Renal pelvis (tissue), 4 donors: Measurements from ENCODE around the gene TBC1D12. TPM values are rescaled to one million over a fixed set of nuclear protein-coding genes. Genes with fewer than 3 reads are reported as not detected.
A peak's percentile ranks its signal among the peaks of the same experiment; 100 is the strongest.
"Not testable (repeated sequence)": the region's sequence is repeated elsewhere in the genome, so short reads cannot be mapped to it uniquely, and the experiment has no call there.

Source experiments
- DNase-seq: peaks from one replicate; pipeline ENCODE4 v3.0.0-alpha.2; 2013
- polyA plus RNA-seq, 3 donors: library from polyadenylated mRNA; unstranded; fragments of 120-200 nt; gene quantifications; one replicate each; pipeline ENCODE4 v1.2.1, GENCODE V29; 2013; ENCODE audit not compliant: insufficient read length in 3 of 3

The TBC1D12 gene
- polyA plus RNA-seq, 3 donors: 16.0 to 18.9 (median 18.6) TPM

GRCh38 chr10:94533027-94533426 is 130.7 kb downstream of the TBC1D12 start:
- no peak for DNase-seq

DNA sequence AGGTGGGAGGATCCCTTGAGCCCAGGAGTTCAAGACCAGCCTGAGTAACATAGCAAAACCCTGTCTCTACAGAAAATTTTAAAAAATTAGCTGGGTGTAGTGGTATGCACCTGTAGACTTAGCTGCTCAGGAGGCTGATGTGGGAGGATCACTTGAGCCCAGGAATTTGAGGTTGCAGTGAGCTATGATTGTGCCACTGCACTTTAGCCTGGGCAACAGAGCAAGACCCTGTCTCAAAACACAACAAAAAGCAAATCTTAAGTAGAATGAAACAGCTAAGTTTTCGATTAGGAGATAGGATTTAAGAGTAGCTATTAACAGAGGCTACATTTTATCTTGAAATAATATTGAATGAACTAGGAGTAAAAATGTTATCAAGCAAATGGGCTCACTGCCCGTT is 139.9 kb downstream of the TBC1D12 start:
- not testable (repeated sequence) for DNase-seq

DNA sequence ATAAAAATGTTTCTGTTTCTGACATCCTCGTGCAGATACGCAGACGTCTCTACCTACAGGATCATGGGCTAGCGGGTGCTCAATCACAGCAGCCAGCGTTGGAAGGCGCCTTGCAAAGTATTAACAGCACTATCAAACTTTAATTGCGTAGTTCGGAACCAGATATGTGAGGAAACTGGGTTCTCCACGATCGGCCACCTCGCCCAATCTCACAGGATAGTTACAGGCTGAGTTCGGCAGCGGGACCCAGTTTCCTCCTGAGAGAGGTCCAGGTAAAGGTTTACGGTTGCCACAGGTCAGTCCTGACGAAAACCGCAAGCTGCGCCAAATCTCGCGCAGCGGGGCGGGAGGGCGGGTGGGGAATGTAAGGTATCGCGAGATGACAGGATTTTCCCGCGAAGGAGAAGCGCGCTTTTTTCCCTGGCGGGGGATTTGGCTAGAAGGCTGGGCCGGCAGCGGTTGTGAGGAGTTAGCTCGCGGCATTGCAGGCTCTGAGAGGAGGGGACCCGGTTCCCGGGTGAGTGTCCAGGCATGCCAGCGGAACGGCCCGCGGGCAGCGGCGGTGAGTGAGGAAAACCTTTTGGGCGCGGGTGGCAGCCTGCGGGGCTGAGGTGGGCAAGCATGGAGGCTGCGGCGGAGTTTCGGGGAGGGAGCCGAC is 143.2 kb downstream of the TBC1D12 start, which contains the start of gene HELLS:
Gene HELLS, plus strand, starts transcription at position 398 of the 658 bp plus-strand sequence. Its CDS starts 134 bp downstream, at position 532.
- peak; percentile 92 for DNase-seq

DNA sequence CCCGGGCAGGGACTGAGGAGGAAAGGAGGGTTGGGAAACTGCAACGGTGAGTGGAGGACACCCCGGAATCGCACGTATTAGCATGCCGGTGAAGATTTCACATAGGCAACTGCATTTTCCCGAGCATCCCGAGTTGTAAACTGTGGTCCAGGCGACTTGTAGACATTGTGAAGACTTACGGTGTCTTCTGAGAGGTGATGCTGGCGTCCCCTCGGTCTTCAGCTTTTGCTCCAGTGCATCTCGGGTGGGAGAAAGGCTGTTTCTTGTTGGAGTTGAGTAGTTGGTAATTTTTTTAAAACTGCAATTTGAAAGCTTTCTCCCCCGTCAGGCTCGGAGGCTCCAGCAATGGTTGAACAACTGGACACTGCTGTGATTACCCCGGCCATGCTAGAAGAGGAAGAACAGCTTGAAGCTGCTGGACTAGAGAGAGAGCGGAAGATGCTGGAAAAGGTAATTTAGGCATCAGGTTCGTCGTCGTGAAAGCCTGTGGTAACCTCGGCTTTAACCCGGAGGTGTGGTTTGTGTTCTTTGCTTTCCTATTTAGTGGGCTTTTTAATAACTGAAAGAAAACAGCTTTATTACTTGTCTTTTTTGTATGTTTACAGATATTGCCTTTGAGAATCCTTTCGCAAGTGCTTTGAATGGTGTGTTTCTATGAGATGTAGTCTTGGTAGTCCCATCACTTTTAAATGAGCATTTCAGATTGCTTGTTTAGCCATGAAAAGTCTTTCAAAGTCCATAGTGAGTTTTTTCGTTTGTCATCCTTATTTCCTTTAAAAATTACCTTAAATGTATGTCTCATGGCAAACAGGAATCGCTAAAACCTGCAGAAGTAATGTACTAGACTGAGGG is 143.9 kb downstream of the TBC1D12 start:
- peak; percentile 22 for DNase-seq

- DNase-seq: peak; percentile 10
Measured at GRCh38 chr10:94546901-94547185, 144.5 kb downstream of the TBC1D12 start.

DNA sequence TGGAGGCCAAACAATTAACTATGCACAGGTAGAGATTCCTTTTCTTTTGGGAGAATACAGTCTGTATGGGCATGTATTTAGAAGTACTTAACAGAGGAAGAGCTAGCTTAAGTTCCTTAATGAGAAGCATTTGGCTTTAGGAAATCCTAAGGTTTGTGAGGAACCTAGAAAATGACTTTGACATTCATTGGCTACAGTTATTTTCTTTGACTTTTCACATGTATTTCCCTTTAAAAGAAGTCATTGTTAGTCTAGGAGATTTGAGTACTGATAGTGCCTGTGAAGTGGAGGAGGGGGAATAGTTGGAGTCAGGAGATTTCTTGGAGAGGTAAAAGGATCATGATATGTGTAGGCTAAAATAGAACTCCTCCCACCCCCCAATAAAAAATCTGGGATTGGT is 146.9 kb downstream of the TBC1D12 start:
- no peak for DNase-seq

GRCh38 chr10:94567714-94568307 is 165.5 kb downstream of the TBC1D12 start:
- not testable (repeated sequence) for DNase-seq

GRCh38 chr10:94571081-94571480 is 168.7 kb downstream of the TBC1D12 start:
- no peak for DNase-seq

DNA sequence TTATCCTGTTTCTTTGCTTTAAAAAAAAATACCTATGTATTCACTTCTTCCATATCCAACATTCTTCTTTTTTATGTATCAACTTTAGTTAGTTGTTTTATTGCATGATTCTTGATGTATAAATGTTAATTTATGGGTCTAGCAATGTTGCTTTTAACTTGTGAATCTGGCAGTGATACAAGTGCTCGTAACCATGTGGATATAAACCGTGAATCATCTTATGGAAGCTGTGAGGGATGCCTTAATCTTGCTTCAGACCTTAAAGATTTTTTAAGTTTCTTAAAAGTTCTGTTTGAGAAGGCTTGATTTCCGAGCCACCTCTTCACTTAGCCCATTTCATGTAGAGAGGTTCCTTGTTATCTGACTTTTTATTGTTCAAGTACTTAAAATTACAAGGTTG is 169.2 kb downstream of the TBC1D12 start:
- DNase-seq: no peak

- no peak for DNase-seq
Measured at GRCh38 chr10:94578790-94579189, 176.4 kb downstream of the TBC1D12 start.

DNA sequence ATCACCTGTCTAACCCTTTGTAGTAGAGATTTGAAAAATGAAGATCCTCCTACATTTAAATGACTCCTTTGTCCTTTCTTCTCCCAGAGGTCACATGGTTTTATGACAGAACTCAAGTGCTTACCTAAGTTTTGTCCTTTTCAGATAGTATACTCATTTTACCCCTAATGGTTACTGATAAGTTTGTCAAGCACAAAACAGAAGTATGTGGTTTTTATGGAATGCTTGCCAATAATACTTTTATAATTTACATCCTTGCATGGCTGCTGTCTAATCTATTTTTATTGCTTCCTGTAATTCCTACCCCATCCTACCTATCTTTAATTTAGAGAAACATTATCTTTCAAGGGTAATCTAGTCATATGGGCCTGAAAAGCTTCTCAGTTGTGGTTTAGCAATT is 180.8 kb downstream of the TBC1D12 start:
- DNase-seq: no peak

Other genes with a start within 250 kb of the TBC1D12 start
- gene NOC3L, start 39.6 kb upstream of the TBC1D12 start, polyA plus RNA-seq: 10 to 100 TPM; 19.2 to 25.8 (median 24.0) TPM
- 10 to 100 TPM; 24.9 to 44.2 (median 40.4) TPM for gene HELLS, start 143.2 kb downstream of the TBC1D12 start, polyA plus RNA-seq